ENCODE measurements around the gene PRODH2. TPM values are rescaled to one million over a fixed set of nuclear protein-coding genes. Genes with fewer than 3 reads are reported as not detected.

The PRODH2 gene
- total and polyA plus RNA-seq, 2 of the 13 experiments (the other 11 are each of a cell fraction or from before 2014, with no cell fraction given) = 86.7 to 118 TPM

- TF ChIP-seq AGO2 (optimal IDR thresholded peaks at IDR 0.05; ENCODE audit: low read depth, low read length) (peak; percentile 67), SNAI1 (CRISPR knock-in tag; IDR thresholded peaks at IDR 0.05; ENCODE audit: borderline replicate concordance) (no peak), TMF1 (CRISPR knock-in tag; IDR thresholded peaks at IDR 0.05; ENCODE audit: low read depth) (no peak), HNRNPUL1 (IDR thresholded peaks at IDR 0.05; ENCODE audit: low read depth, low read length) (no peak), IKZF1 (IDR thresholded peaks at IDR 0.05) (no peak)
Observed at GRCh38 chr19:35756377-35757230, 56.0 kb downstream of the PRODH2 start, which contains the start of gene HSPB6 (continued).

DNA sequence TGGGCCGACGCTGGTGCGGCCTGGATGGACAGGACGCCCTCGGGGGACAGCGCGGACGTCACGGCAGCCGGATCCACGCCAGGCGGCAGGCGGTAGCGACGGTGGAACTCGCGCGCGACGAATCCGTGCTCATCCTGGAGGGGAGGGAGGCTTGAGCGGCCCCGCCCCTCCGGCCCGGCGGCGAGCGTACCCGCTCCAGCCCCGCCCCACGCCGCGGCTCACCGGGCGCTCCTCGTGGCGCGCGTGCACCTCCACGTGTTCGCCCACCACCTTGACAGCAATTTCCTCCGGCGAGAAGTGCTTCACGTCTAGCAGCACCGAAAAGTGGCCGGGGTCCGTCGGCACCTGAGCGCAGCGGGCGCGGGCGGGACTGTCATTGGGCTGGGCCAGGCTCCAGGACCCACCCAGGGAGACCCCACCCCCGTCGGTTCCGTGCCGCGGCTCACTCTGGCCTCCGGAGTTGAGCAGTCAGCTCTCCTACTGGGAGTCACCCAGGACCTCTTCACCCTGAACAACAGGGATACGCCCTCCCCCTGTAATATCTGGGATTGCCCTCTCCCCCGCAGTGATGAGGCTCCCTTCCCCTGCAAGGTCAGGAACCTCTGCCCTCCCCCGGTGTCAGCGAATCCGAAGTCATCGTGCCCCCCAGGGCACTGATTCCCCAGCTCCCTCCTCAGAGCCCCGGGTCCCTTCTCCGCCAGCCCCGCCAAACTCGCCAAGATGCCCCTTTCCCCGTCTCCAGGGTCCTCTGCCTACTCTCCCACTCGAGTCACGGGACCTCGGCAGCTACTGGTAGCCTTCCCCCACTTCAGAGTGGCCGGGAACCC is 56.9 kb downstream of the PRODH2 start:
- in situ Hi-C loops (cut with HindIII; ENCODE audit: extremely low pct_ligation_motif_present, low pct_unique_long_range_greater_than_20kb) = no loop called here
- intact Hi-C loops (cut with micrococcal nuclease; ENCODE audit: unreplicated experiment) = no loop called here
- no peak overlapping the region for H3K9ac ChIP-seq (ENCODE audit: insufficient read depth, low read depth, low read length)
- H3K4me3 ChIP-seq (replicated peaks in 1 of 3; ENCODE audit: insufficient read depth in 1 of 3, low read depth in 2 of 3, low read length in 3 of 3) = no peak overlapping the region
- peaks cover 3 to 24% of the 10 kb centered on the region in 2 experiments; a peak in 3 of 5 replicates for H3K36me3 ChIP-seq (replicated peaks in 1 of 2; ENCODE audit: control insufficient read depth in 1 of 2, insufficient read depth in 2 of 2, low read length in 2 of 2)
- no peaks in the 10 kb centered on the region for H3K9me3 ChIP-seq (ENCODE audit: low read length)
- H2AFZ ChIP-seq (ENCODE audit: low read length) = no peak overlapping the region
- H3K27ac ChIP-seq (ENCODE audit: extremely low read length, insufficient read depth, low read length) = no peak overlapping the region
- 97% methylated on average over 39 of the region's 74 CpGs for WGBS (ENCODE audit: low lambda C conversion rate)
- no peaks in the 10 kb centered on the region for H3K27me3 ChIP-seq (ENCODE audit: control insufficient read depth in 1 of 2, insufficient read depth in 2 of 2, low read length in 2 of 2)
- peaks cover 6% of the 10 kb centered on the region for H3K79me2 ChIP-seq (ENCODE audit: insufficient read depth, low read length)
- POLR2A ChIA-PET = interaction anchor here (1.3 kb wide), 1 partner anchor 16 kb away, joined by 5 read pairs; no protein-coding TSS in a partner anchor
- FAIRE-seq (no peak), ATAC-seq (no peak), DNase-seq (ENCODE audit: low spot score) (no peak)
- no peak for TF ChIP-seq ZNF225 (CRISPR knock-in tag; IDR thresholded peaks at IDR 0.05)
- peak; percentile 22 for TF ChIP-seq AGO2 (optimal IDR thresholded peaks at IDR 0.05; ENCODE audit: low read depth, low read length)
- TF ChIP-seq RBFOX2 (IDR thresholded peaks at IDR 0.05; ENCODE audit: low read depth, low read length) = 0 out of 2 replicates have a peak, but pooled peaks have one; percentile 47
- CTCF ChIA-PET (ENCODE audit: low intra/inter-chr PET ratio, low total read pairs) = no interaction called here
- H3K4me1 ChIP-seq (ENCODE audit: insufficient read depth, low read length) = peaks cover 20% of the 10 kb centered on the region
- H4K20me1 ChIP-seq (ENCODE audit: insufficient read depth, low read length) = no peaks in the 10 kb centered on the region
- no peak overlapping the region for H3K4me2 ChIP-seq (ENCODE audit: low read depth, low read length)
- no TSS peak for BruUV-seq (replicated peaks)
